MM.1S (cell line): ENCODE data around the gene SLIT3.

Source experiments
- DNase-seq: peaks from one replicate; pipeline ENCODE4 v3.0.0-alpha.2; 2015
- H2AFZ ChIP-seq: fragments of 300-600 bp; sonication (generic); 2 replicates; pipeline ENCODE4 v1.6.0; 2016; ENCODE audit warnings: antibody characterized with exemption, low read length
- H3F3A ChIP-seq: fragments of 300-600 bp; sonication (generic); 2 replicates; pipeline ENCODE4 v1.6.1; 2016; ENCODE audit warnings: mild to moderate bottlenecking, antibody characterized with exemption, low read length, moderate library complexity, mixed read lengths; ENCODE audit not compliant: insufficient read depth
- H3K27ac ChIP-seq: fragments of 300-600 bp; sonication (generic); 2 replicates; pipeline ENCODE4 v1.5.1; 2016; ENCODE audit warnings: mild to moderate bottlenecking, low read length
- H3K27me3 ChIP-seq: fragments of 300-600 bp; sonication (generic); replicated peaks from 2 replicates; pipeline ENCODE4 v1.6.0; 2016; ENCODE audit warnings: low read length; ENCODE audit not compliant: insufficient read depth
- H3K36me3 ChIP-seq: fragments of 300-600 bp; sonication (generic); replicated peaks from 2 replicates; pipeline ENCODE4 v1.6.1; 2016; ENCODE audit warnings: mild to moderate bottlenecking, low read length, mixed read lengths; ENCODE audit not compliant: insufficient read depth
- H3K4me1 ChIP-seq: fragments of 300-600 bp; sonication (generic); 2 replicates; pipeline ENCODE4 v1.6.1; 2016; ENCODE audit warnings: low read length, mixed read lengths
- H3K4me2 ChIP-seq: fragments of 300-600 bp; sonication (generic); 2 replicates; pipeline ENCODE4 v1.6.0; 2016; ENCODE audit warnings: low read depth, low read length
- H3K4me3 ChIP-seq: fragments of 300-600 bp; sonication (generic); 2 replicates; pipeline ENCODE4 v1.5.1; 2016; ENCODE audit warnings: low read length, mixed read lengths
- H3K79me2 ChIP-seq: fragments of 300-600 bp; sonication (generic); 2 replicates; pipeline ENCODE4 v1.6.1; 2016; ENCODE audit warnings: mixed run types, low read length, mixed read lengths
- H3K9ac ChIP-seq: fragments of 300-600 bp; sonication (generic); 2 replicates; pipeline ENCODE4 v1.6.1; 2016; ENCODE audit warnings: low read length, mixed read lengths
- H3K9me2 ChIP-seq: fragments of 300-600 bp; sonication (generic); replicated peaks from 2 replicates; pipeline ENCODE4 v1.6.1; 2016; ENCODE audit warnings: mild to moderate bottlenecking, low read length, mixed read lengths; ENCODE audit not compliant: insufficient read depth
- H3K9me3 ChIP-seq: fragments of 300-600 bp; sonication (generic); replicated peaks from 2 replicates; pipeline ENCODE4 v1.6.1; 2016; ENCODE audit warnings: mild to moderate bottlenecking, low read length, mixed read lengths; ENCODE audit not compliant: insufficient read depth
- H4K20me1 ChIP-seq: fragments of 300-600 bp; sonication (generic); 2 replicates; pipeline ENCODE4 v1.6.1; 2016; ENCODE audit warnings: mild to moderate bottlenecking, low read length, moderate library complexity, mixed read lengths; ENCODE audit not compliant: insufficient read depth
- CTCF ChIP-seq: fragments of 300-600 bp; sonication (generic); IDR thresholded peaks from 2 replicates; pipeline ENCODE4 v1.5.1; 2016; ENCODE audit warnings: antibody characterized with exemption, low read length, mixed read lengths
- EZH2 ChIP-seq: fragments of 300-600 bp; sonication (generic); optimal IDR thresholded peaks from 2 replicates; pipeline ENCODE3; 2017; ENCODE audit warnings: low read depth, mild to moderate bottlenecking, antibody characterized with exemption, low read length, mixed read lengths
- EZH2phosphoT487 ChIP-seq: fragments of 300-600 bp; sonication (generic); IDR thresholded peaks from 2 replicates; pipeline ENCODE4 v1.6.1; 2018; ENCODE audit warnings: antibody characterized with exemption, low read length

Gene SLIT3

GRCh38 chr5:169222934-169223594, 77.9 kb downstream of the SLIT3 start:
- H4K20me1 ChIP-seq, result no peaks in the 10 kb centered on the region
- H3K4me3 ChIP-seq, result no peak overlapping the region
- no peaks in the 10 kb centered on the region for H3K4me1 ChIP-seq
- H3K9me2 ChIP-seq, result no peaks in the 10 kb centered on the region
- no peak overlapping the region for H3K9ac ChIP-seq
- no peaks in the 10 kb centered on the region for H3F3A ChIP-seq
- no peaks in the 10 kb centered on the region for H3K36me3 ChIP-seq
- no peak overlapping the region for H3K27ac ChIP-seq
- no peak overlapping the region for H2AFZ ChIP-seq
- DNase-seq, result no peak
- no peaks in the 10 kb centered on the region for H3K9me3 ChIP-seq
- TF ChIP-seq EZH2phosphoT487 (no peak), CTCF (no peak), EZH2 (no peak)
- no peaks in the 10 kb centered on the region for H3K27me3 ChIP-seq
- no peaks in the 10 kb centered on the region for H3K79me2 ChIP-seq
- H3K4me2 ChIP-seq, result no peak overlapping the region

- Histone ChIP-seq H4K20me1 (no peaks in the 10 kb centered on the region), H3F3A (no peaks in the 10 kb centered on the region), H3K79me2 (no peaks in the 10 kb centered on the region), H3K27ac (no peak overlapping the region), H3K9me3 (no peaks in the 10 kb centered on the region), H2AFZ (no peak overlapping the region), H3K9me2 (no peaks in the 10 kb centered on the region), H3K4me2 (no peak overlapping the region), H3K4me3 (no peak overlapping the region), H3K27me3 (no peaks in the 10 kb centered on the region), H3K4me1 (no peaks in the 10 kb centered on the region), H3K36me3 (no peaks in the 10 kb centered on the region), H3K9ac (no peak overlapping the region)
- DNase-seq, result no peak
- no peak for TF ChIP-seq EZH2
- no peak for TF ChIP-seq EZH2phosphoT487
- no peak for TF ChIP-seq CTCF
These were observed 79.4 kb downstream of the SLIT3 start for GRCh38 chr5:169221519-169221918.

GRCh38 chr5:169219961-169220360, 81.0 kb downstream of the SLIT3 start:
- no peak overlapping the region for H3K4me3 ChIP-seq
- H3K9me3 ChIP-seq, result no peaks in the 10 kb centered on the region
- no peak overlapping the region for H3K9ac ChIP-seq
- H3K27me3 ChIP-seq, result no peaks in the 10 kb centered on the region
- H3K9me2 ChIP-seq, result no peaks in the 10 kb centered on the region
- no peak for DNase-seq
- no peaks in the 10 kb centered on the region for H4K20me1 ChIP-seq
- no peak overlapping the region for H2AFZ ChIP-seq
- H3K27ac ChIP-seq, result no peak overlapping the region
- H3K4me2 ChIP-seq, result no peak overlapping the region
- no peaks in the 10 kb centered on the region for H3K79me2 ChIP-seq
- no peaks in the 10 kb centered on the region for H3F3A ChIP-seq
- TF ChIP-seq EZH2phosphoT487 (no peak), CTCF (no peak), EZH2 (no peak)
- H3K4me1 ChIP-seq, result no peaks in the 10 kb centered on the region
- H3K36me3 ChIP-seq, result no peaks in the 10 kb centered on the region
